ENCODE measurements around the gene COA5.

- no peak for TF ChIP-seq EZH2 (IDR thresholded peaks at IDR 0.05; ENCODE audit: low read depth, unreplicated experiment)
- no peak for TF ChIP-seq REST (IDR thresholded peaks at IDR 0.05; ENCODE audit: unreplicated experiment)
- TF ChIP-seq CTCF (conservative IDR thresholded peaks at IDR 0.05; ENCODE audit: low read depth in 2 of 2), result no peak
- TF ChIP-seq EZH2phosphoT487 (IDR thresholded peaks at IDR 0.05; ENCODE audit: unreplicated experiment), result no peak
- TF ChIP-seq POLR2AphosphoS5 (IDR thresholded peaks at IDR 0.05; ENCODE audit: low read depth), result no peak
- TF ChIP-seq ZNF114 (CRISPR knock-in tag; IDR thresholded peaks at IDR 0.05), result no peak
- no peak for TF ChIP-seq ETS1 (IDR thresholded peaks at IDR 0.05)
- TF ChIP-seq CREB1 (CRISPR knock-in tag; IDR thresholded peaks at IDR 0.05; ENCODE audit: low read depth), result no peak
These were observed 27.5 kb downstream of the COA5 start for GRCh38 chr2:98580656-98581284.
